ENCODE measurements around the gene UBE2N.

Gene UBE2N

DNA sequence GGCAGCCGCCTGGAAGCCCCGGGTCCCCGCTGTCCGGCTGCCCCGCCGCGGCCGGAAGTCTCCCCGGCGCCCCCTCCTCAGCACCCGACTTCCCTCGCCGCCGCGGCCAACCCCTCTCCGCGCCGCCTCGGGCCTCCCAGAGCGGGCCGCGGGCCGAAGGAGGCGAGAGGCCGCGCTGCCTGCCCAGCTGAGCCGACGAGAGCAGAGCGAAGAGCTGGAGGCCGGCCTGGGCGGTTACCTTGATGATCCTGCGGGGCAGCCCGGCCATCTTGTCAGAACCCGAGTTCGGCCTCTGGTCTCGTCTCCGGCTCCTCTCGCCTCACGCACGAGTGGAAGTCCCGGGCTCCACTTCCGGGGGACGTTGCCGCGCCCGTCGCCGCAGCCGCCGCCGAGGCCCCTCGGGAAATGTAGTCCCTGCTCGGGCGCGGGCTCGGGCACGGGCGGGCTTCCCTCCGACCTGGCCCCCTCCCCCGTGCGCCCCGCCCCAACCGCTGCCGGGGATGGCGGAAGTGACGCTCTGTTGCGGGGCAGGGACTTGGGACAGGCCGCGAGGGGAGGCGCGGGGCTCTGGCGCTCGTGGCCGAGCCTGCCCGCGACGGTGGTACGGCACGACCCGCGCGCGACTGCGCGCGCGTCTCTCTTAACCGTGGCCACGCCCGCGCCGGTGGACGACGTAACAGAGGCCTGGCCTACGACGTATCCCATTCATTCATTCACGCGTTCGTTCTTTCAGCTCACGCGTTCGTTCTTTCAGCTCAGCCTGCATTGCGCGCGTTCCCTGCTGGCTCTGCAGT lies at the start of gene UBE2N:
Gene UBE2N (minus strand): TSS at position 331 of the 794 bp plus-strand sequence. CDS start 63 bp downstream, at position 268.
- peak; percentile 95 for DNase-seq (ENCODE audit: low read depth)

GRCh38 chr12:93484315-93484981 lies 42.7 kb upstream of the UBE2N start:
- DNase-seq (ENCODE audit: low read depth): peak; percentile 82

DNA sequence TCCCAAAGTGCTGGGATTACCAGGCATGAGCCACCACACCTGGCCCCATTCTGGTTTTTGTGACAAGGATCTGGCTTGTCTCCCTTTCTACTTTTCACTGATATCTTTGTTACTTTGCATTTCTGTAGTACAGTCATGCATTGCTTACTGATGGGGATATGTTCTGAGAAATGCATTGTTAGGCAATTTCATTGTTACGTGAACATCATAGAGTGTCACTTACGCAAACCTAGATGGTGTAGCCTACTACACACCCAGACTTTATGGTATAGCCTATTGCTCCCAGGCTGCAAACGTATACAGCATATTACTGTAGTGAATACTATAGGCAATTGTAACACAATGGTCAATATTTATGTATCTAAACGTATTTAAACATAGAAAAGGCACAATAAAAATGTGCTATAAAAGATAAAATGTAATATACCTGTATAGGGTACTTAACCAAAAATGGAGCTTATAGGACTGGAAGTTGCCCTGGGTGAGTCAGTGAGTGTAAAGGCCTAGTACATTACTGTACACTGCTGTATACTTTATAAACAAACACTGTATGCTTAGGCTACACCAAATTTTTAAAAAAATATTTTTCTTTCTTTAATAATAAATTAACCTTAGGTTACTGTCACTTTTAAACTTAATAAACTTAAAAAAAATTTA lies 41.5 kb upstream of the UBE2N start:
- DNase-seq (ENCODE audit: low read depth): peak; percentile 40

DNA sequence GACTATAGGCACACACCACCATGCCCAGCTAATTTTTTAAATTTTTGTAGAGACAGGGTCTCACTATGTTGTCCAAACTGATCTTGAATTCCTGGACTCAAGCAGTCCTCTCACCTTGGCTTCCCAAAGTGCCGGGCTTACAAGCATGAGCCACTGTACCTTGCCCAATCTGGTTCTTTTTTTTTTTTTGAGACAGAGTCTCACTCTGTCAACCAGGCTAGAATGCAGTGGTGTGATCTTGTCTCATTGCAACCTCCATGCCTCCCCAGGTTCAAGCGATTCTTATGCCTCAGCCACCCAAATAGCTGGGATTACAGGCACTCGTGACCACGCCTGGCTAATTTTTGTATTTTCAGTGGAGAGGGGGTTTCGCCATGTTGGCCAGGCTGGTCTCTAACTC lies 41.0 kb upstream of the UBE2N start:
- DNase-seq (ENCODE audit: low read depth): no peak

DNA sequence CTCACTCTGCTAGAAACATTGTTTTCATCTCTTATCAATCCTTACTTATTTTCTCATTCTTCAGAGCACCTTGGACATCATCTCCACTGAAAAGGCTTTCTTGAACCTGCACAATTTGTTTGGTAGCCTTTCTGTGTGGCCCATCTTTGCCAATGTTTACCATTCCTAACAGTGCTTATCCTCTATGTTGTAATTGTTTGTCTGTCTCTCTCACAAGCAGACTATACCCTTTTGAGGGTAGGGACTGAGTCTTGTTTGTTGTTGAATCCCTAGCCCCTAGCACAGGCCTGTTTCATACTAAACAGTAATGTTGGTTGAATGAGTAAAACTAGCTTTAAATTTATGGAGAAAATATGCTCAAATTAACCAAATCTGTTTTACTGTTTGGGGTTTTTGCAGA lies 34.8 kb upstream of the UBE2N start:
- DNase-seq (ENCODE audit: low read depth): no peak

- no peak for DNase-seq (ENCODE audit: low read depth)
Observed at GRCh38 chr12:93469386-93469785, 27.6 kb upstream of the UBE2N start.

DNA sequence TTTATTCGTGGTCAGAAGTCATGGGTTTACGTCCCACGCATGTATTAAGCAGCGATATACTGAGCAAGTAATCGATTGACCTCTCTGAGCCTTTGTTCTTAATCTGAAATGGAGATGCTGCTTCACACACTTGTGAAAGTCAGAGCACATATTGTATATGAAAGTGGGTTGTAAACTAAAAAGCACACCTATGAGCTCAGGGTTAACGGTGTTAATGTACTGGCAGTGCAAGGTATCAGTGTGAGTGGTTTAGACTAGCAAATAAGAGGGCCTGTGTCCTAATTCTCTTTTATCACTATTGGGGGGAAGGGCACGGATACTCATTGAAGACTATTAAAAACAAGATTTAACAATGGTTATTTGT lies 26.2 kb upstream of the UBE2N start:
- no peak for DNase-seq (ENCODE audit: low read depth)

DNA sequence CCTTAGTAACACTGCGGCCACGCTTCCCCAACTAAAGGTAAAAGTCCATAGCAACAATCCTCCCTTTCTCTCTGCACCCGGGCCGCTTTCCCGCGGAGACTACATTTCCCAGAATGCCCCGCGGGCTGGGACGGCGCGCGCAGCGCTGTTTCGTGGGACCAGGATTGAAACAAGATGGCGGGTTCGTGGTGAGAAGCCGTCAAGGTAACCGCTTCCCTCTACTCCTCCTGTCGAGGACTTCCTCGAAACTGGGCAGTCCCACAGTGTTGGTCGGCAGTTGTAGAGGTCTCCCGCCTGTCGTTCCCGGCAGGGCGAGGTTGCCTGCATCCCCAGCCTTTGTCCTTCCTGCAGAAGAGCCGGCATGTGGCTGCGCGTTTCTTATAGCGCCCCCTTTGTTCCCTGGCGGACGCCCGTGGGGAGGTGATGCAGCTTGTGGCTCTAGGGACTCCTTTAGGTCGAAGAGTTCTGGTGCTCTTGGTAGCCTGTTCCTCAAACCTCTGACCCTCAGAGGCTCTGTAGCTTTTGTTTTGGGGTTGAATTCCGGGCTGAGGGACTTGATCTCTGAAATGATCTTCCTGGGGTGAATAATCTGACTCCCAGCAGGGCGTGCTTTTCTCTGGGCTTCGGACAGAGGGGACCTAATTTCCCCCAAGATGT lies 25.7 kb upstream of the UBE2N start, which contains the start of gene MRPL42:
Gene MRPL42 (plus strand): TSS at position 164 of the 657 bp plus-strand sequence. CDS start 1,772 bp downstream, outside the sequence.
- DNase-seq (ENCODE audit: low read depth): peak; percentile 92

DNA sequence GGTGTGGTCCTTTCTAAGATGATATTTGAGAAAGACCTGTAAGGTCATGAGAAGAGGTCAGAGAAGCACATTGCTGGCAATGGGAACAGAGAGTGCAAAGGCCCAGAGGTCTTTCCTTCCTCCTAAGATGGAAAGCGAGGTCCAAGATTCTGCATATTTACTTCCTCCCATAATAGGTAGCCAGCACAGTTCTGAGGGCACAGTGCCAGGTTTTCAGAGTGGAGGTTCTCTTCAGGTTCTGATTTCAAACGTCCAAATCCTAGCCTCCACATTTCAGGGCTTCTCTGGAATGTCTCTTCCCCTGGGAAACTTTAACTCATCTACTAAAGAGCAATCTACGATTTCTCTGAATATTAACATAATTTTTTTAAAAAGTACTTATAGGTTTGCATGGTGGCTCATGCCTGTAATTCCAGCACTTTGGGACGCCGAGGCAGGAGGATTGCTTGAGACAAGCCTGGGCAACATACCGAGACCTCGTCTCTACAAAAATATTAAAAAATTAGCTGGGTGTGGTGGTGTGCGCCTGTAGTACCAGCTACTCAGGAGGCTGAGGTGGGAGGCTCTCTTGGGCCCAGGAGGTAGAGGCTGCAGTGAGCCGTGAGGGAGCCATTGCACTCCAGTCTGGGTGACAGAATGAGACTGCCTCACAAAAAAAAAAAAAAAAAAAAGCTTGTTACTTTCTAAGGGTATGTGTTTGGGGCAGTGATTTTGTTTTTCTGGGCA lies 25.0 kb upstream of the UBE2N start:
- DNase-seq (ENCODE audit: low read depth): no peak

- no peak for DNase-seq (ENCODE audit: low read depth)
Observed at GRCh38 chr12:93465841-93466240, 24.1 kb upstream of the UBE2N start.

GRCh38 chr12:93461503-93461902 lies 19.8 kb upstream of the UBE2N start:
- DNase-seq (ENCODE audit: low read depth): no peak

GRCh38 chr12:93460902-93461301 lies 19.2 kb upstream of the UBE2N start:
- no peak for DNase-seq (ENCODE audit: low read depth)

DNA sequence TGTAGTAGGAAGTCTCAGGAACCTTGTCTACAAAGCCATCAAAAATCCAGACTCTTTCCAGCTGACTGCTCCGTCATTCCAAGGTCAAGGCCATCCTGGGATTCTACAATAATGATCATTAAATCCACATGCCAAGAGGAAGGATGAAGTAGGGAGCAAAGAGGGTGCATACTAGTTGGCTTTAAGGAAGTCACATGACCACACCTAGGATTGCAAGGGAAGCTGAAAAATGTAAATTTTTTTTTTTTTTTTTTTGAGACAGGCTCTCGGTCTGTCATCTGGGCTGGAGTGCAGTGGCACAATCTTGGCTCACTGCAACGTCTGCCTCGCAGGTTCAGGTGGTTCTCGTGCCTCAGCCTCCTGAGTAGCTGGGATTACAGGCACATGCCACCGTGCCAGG lies 18.3 kb upstream of the UBE2N start:
- no peak for DNase-seq (ENCODE audit: low read depth)

GRCh38 chr12:93459097-93459496 lies 17.4 kb upstream of the UBE2N start:
- no peak for DNase-seq (ENCODE audit: low read depth)

- no peak for DNase-seq (ENCODE audit: low read depth)
Observed at GRCh38 chr12:93456077-93456476, 14.3 kb upstream of the UBE2N start.

DNA sequence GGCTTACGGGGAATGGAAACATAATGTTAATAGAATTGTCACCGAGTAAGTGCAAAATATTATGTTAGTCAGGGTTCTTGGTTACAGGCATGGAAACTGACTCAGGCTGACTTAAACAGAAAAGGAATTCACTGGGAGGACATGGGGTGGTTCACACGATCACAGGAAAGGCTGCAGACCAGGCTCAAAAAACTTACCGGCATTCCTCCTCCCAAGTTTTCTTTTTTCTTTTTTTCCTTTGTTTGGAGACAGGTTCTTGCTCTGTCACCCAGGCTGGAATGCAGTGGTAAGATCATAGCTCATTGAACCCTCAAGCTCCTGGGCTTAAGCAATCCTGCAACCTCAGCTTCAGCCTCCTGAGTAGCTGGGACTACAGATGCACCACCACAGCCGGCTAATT lies 11.9 kb upstream of the UBE2N start:
- DNase-seq (ENCODE audit: low read depth): peak; percentile 75

GRCh38 chr12:93451423-93452158 lies 9.8 kb upstream of the UBE2N start:
- DNase-seq (ENCODE audit: low read depth): no peak

DNA sequence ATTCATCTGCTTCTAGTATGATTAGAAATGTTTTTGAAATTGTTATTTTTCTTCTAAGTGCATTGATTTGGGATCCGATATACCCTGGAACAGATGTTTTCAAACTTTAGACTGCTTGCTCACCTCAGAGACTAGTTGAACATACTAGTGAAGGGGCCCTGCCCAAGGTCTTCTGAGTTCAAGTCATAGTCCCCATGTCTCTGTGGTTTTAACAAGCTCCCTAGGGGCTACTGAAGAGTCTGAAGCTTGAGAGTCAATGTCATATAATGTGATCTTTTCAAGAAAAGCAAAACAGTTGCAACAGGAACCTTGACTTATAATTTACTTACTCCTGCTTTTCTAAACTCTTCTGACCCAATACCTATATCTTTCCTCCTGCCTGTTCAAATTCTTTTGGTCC lies 7.5 kb upstream of the UBE2N start:
- no peak for DNase-seq (ENCODE audit: low read depth)

GRCh38 chr12:93448796-93449195 lies 7.0 kb upstream of the UBE2N start:
- no peak for DNase-seq (ENCODE audit: low read depth)

DNA sequence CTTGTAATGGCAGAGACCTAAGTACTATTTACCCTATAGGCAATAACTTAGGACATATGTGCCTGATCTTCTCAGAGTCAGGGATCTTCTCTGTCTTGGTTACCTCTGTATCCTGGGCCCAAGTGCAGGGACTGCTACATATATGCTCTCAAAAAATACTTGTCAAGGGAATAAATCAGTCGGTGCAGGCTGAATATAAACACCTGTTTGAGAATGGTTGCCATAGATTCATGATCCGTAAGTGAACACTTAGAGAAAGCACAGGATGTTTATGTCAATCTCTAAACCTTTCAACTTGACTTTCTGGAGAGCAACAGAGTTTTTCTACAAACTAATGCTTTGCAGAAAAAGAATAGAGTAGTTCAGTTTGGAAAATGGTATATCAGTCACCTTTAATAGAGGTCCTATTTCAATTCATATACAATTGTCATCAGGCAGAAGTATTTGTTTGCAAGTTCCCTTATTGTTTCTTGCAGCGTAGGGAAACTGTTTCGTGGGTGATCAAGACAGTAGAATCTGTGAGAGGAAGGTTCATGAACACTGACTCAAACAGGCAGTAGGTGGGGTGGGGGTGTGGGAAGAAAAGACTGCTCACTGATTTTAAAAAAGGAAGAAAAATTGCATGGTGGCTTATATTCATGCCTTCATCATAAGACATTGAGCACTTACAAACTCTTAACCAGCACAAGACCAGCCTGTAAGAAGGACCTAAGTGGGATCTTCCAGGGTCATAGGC lies 6.0 kb upstream of the UBE2N start:
- DNase-seq (ENCODE audit: low read depth): no peak

Measured in ELR (cell line).